OCI-LY3 (cell line): ENCODE measurements around the gene GAB1.

Experiments
- EZH2phosphoT487 ChIP-seq: fragments of 200-600 bp; shearing (Covaris generic); IDR thresholded peaks from 2 replicates; pipeline ENCODE4 v1.6.1; 2018; ENCODE audit warnings: antibody characterized with exemption, mixed run types, low read depth
- TF ChIP-seq, protein P1 (sequence below): fragments of 200-600, 300-600 bp; sonication (generic); IDR thresholded peaks from 2 replicates; pipeline ENCODE4 v1.5.1; 2014; ENCODE audit warnings: antibody characterized with exemption, low read length, low read depth

GRCh38 chr4:143397335-143397734 lies 60.7 kb downstream of the GAB1 start:
- TF ChIP-seq, protein P1, sequence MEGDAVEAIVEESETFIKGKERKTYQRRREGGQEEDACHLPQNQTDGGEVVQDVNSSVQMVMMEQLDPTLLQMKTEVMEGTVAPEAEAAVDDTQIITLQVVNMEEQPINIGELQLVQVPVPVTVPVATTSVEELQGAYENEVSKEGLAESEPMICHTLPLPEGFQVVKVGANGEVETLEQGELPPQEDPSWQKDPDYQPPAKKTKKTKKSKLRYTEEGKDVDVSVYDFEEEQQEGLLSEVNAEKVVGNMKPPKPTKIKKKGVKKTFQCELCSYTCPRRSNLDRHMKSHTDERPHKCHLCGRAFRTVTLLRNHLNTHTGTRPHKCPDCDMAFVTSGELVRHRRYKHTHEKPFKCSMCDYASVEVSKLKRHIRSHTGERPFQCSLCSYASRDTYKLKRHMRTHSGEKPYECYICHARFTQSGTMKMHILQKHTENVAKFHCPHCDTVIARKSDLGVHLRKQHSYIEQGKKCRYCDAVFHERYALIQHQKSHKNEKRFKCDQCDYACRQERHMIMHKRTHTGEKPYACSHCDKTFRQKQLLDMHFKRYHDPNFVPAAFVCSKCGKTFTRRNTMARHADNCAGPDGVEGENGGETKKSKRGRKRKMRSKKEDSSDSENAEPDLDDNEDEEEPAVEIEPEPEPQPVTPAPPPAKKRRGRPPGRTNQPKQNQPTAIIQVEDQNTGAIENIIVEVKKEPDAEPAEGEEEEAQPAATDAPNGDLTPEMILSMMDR: no peak
- TF ChIP-seq EZH2phosphoT487: no peak
